Omental fat pad (tissue), 4 donors: ENCODE data around the gene TLCD5. TPM values are rescaled to one million over a fixed set of nuclear protein-coding genes. Genes with fewer than 3 reads are reported as not detected.

Source experiments
- ATAC-seq: fragments of 150-250 bp; one replicate; pipeline ENCODE4 v1.9.1; 2016; ENCODE audit warnings: mild to moderate bottlenecking, moderate library complexity; ENCODE audit not compliant: low FRiP score
- DNase-seq: peaks from one replicate; pipeline ENCODE4 v3.0.0-alpha.2; 2019; ENCODE audit warnings: low spot score
- CTCF ChIP-seq, 3 donors: fragments of 450-650 bp; IDR thresholded peaks; one replicate each; pipeline ENCODE4 v1.5.1; 2016 to 2017; ENCODE audit warnings: antibody characterized with exemption in 3 of 3, mild to moderate bottlenecking in 3 of 3, moderate library complexity in 2 of 3
- small RNA-seq: library from RNA; depleted of rRNA; stranded (forward); fragments of <200 nt; gene quantifications from one replicate; pipeline ENCODE3, GENCODE V24; 2016
- total RNA-seq, 4 donors: library from RNA; depleted of rRNA; stranded (reverse); fragments of >200 nt; gene quantifications; one replicate each; pipeline ENCODE4 v1.1.0, GENCODE V29; 2016

TLCD5 gene
- total RNA-seq, 4 donors from 2014 or later: 2.9 to 6.1 (median 4.4) TPM

GRCh38 chr11:120372296-120372695 is 47.2 kb downstream of the TLCD5 start:
- no peak for TF ChIP-seq CTCF (IDR thresholded peaks at IDR 0.05)
- ATAC-seq: no peak
- no peak for DNase-seq

- TF ChIP-seq CTCF (IDR thresholded peaks at IDR 0.05): no peak
- DNase-seq (no peak), ATAC-seq (no peak)
Observed at GRCh38 chr11:120375076-120375475, 50.0 kb downstream of the TLCD5 start.

- ATAC-seq (no peak), DNase-seq (no peak)
Observed at GRCh38 chr11:120376547-120377182, 51.6 kb downstream of the TLCD5 start.

GRCh38 chr11:120378474-120378873 is 53.4 kb downstream of the TLCD5 start:
- TF ChIP-seq CTCF (IDR thresholded peaks at IDR 0.05): no peak

More at GRCh38 chr11:120376547-120377182, 51.6 kb downstream of the TLCD5 start:
- TF ChIP-seq CTCF (IDR thresholded peaks at IDR 0.05): no peak

GRCh38 chr11:120381401-120381800 is 56.3 kb downstream of the TLCD5 start:
- no peak for ATAC-seq
- DNase-seq: no peak
- no peak for TF ChIP-seq CTCF (IDR thresholded peaks at IDR 0.05)

More at GRCh38 chr11:120378474-120378873, 53.4 kb downstream of the TLCD5 start:
- ATAC-seq: no peak
- no peak for DNase-seq

Small RNAs within 50 kb of the gene (small RNA-seq; reads per million reads assigned to genes)
- gene RF00100: 700 reads per million, percentile 98 among the genes with 10 or more reads in this experiment

Other genes starting within 250 kb of the TLCD5 start
- gene TRIM29, start 187.2 kb upstream of the TLCD5 start, total RNA-seq: 1 to 10 TPM; 1.3 to 5.7 (median 3.0) TPM
- gene OAF, start 114.3 kb upstream of the TLCD5 start, total RNA-seq: 10 to 100 TPM; 32.3 to 97.4 (median 67.0) TPM
- gene POU2F3, start 85.2 kb upstream of the TLCD5 start, total RNA-seq: under 1 TPM in 2 of 4 donors, not detected in 2; 0.19 to 0.24 TPM
- gene ARHGEF12, start 11.1 kb downstream of the TLCD5 start, total RNA-seq: 100 to 1,000 TPM in 1 of 4 donors, 10 to 100 TPM in 3; 69.8 to 137 (median 75.2) TPM
- gene GRIK4, start 186.4 kb downstream of the TLCD5 start, total RNA-seq: under 1 TPM in 1 of 4 donors, not detected in 3; 0.09 TPM